ENCODE data around the gene SH3RF1. TPM values are rescaled to one million over a fixed set of nuclear protein-coding genes. Genes with fewer than 3 reads are reported as not detected.
A peak's percentile ranks its signal among the peaks of the same experiment; 100 is the strongest.
"Not testable (repeated sequence)": the region's sequence is repeated elsewhere in the genome, so short reads cannot be mapped to it uniquely, and the experiment has no call there.

Gene SH3RF1
- 10 to 100 TPM; 66.1 to 76.6 TPM for total RNA-seq
- long read RNA-seq, full-length matches to known transcripts, result 6 of 58 reads
- long read RNA-seq, partial matches to known transcripts, result 37 of 58 reads
- long read RNA-seq, other reads (novel, unspliced or antisense), result 15 of 58 reads

DNA sequence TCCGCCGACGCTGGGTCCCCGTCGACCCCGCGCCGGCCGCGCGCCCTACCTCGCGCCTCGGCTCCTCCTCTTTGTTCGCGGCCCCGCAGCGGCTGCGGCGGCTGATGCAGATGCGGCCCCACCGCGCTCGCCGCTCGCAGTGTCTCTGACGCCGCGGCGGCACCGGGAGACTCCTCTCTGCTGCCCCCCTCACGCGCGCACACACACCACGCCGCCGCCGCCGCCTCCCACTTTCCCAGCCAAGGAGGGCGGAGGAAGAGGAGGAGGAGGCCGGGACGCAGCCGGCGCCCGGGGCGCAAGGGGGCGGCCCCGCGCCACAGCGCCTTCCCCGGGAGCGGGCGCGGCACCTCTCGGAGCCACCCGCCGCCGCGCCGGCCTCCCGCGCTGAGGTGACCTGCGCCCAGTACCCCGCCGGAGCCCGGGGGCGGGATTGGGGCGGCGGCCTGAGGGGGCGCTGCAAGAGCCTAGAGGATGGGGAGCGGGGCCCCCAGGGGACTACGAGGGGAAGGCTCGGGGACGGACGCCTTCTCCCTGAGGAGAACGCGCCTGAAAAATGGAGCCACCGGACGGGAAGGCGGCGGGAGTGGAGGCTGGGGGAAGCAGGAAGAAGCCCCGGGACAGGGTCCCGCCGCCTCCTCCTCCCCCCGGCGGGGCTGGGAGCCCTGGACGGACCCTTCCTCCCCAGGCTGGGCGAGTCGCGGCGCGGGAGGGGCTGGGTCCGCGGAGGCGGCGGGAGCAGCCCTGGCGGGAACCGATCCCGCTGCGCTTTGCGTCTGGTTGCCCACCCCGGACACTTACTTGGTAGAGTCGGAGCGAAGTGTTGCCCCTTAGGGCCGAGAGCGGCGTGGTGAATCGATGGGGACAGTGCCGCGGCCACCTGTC lies at the start of gene SH3RF1:
TSS of gene SH3RF1 (minus strand) at position 147 of the 882 bp plus-strand sequence. CDS start 1,744 bp downstream, outside the sequence.
- ATAC-seq, result peak; percentile 84
- intact Hi-C loops (cut with DNase I, micrococcal nuclease), result no loop called here
- DNase-seq, result peak; percentile 87 to 88

DNA sequence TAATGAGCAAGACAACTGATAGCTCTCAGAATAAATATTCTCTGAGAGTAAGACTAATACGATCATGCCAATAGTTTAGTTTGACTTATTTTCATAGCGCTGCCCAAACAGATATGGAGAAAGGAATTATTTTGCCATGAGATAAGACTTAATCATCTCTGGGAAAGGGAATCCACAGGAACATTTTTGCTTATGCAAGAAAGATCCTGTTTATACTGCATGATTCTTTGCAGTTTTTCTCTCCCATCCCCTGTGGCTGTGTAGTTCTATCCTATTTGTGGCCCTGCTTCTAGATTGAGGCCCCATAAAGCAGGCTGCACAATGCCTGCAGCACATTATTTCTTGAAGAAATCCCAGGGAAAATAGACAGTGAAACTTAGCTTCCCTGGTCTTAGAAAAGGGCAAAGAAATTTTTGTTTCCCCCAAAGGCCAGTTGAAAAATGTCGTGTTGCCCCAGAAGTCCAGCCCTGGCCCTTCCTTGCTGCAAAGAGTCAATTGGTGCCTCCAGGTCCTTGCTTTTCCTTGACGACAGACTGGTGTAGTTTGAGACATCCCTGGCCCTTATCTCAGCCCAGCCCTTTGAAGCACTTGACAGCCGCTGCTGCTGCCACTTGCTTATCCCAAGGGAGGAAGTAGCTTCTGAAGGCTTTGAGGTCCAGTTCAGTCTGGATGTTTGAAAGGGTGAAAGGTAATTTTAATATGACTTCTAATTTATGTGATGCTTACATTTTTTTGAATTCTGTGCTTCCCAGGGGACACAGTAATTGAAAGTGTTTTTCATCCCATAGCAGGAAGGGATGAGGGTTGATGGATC lies 45.0 kb upstream of the SH3RF1 start:
- DNase-seq (peak in 1 of 2 donors; percentile 12), ATAC-seq (peak; percentile 50)
- intact Hi-C loops (cut with DNase I, micrococcal nuclease), result no loop called here

DNA sequence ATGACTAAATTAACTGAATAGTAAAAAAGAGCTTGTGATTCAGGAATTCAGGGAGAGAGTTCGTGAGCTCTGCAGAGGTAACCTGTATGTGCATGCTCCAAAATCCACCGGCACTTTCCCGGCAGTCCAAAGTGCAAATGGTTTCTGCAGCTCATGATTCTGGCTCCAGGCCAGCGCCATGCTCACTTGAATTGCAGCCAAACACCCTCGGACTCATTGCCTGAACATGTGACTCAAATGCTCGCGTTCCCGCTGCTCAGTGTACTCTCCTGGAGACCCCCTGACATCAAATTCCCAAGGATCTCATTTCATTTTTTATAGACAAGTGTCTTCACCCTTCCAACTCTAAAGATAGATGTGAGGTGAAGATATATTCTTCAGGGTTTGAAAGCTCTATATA lies 44.1 kb upstream of the SH3RF1 start:
- intact Hi-C loops (cut with DNase I, micrococcal nuclease), result no loop called here

DNA sequence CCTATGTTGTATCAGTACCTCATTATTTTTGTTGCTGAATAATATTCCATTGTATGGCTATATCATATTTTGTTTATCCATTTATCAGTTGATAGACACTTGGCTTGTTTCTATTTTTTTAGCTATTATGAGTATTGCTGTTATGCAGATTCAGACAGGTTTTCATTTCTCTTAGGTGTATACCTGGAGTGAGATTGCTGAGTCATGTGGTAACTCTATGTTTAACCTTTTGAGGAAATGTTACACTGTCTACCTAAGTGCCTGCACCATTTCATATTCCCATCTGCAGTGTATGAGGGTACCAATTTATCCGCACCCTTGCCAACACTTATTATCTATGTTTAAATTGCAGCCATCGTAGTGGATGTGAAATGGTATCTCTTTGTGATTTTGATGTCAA lies 43.0 kb upstream of the SH3RF1 start:
- no peak for DNase-seq
- intact Hi-C loops (cut with DNase I, micrococcal nuclease), result no loop called here
- ATAC-seq, result peak; percentile 49

More for the DNA sequence above, 44.1 kb upstream of the SH3RF1 start:
- peak; percentile 83 for ATAC-seq
- DNase-seq, result peak; percentile 89

DNA sequence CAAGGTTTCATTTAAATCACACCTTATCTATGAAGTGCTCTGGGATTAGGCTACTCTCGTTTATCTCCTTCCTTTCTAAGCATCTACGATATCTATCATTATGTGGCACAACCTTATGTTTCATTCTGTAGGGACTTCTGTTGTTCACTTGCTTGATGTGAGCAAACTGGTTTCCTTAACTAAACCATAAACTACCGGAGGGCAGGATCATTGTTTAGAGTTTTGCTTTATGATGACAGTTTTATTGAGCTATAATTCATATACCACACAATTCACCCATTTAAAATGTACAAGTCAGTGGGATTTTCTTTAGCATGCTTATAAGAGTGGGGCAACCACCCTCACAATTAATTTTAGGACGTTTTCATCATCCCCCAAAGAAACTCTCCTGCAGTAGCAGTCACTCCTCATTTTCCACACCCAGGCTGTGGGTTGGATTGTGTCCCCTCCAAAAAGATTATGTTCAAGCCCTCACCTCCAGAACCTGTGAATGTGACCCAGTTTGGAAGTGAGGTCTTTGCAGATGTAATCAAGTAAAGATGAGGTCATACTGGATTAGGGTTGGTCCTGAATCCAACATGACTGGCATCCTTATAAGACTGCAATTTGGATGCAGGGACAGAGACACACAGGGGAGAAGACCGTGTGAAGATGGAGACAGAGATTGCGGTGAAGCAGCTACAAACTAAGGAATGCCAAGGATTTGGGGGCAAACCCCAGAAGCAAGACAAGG lies 42.1 kb upstream of the SH3RF1 start:
- ATAC-seq, result peak; percentile 74

DNA sequence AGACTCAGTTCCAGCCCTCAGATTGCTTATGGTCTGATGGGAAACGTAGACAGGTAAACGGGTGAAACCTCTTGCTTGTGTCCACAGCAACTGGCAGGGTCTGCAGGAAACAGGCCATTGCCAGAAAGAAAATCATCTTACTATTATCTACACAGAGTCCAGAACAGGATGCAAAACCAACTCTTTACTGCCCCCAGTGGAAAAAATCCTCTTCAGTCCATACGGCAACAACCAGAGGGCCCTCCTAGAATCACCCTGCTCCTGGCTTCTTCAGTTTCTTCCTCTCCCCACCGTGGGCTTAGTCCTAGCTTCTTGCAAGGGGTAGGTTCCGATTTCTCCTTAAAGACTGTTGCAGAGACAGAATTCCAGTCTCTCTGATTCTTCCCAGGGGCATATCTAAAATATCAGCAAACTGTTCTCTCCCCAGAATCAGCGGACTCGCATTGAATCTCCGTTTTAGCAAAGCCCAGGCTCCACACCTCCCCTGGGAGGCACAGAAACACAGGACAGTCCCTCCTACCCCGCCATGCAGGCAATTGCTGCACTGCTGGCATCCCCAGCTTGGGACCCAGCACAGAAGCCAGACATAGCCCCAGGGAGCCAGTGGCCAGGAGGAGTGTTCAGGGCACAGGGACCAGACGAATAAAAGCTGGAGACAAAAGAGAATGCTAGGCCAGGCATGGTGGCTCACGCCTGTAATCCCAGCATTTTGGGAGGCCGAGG lies 41.0 kb upstream of the SH3RF1 start:
- ATAC-seq, result peak; percentile 54
- intact Hi-C loops (cut with DNase I, micrococcal nuclease), result no loop called here
- no peak for DNase-seq

More for the DNA sequence above, 42.1 kb upstream of the SH3RF1 start:
- no peak for DNase-seq
- intact Hi-C loops (cut with DNase I, micrococcal nuclease), result no loop called here

DNA sequence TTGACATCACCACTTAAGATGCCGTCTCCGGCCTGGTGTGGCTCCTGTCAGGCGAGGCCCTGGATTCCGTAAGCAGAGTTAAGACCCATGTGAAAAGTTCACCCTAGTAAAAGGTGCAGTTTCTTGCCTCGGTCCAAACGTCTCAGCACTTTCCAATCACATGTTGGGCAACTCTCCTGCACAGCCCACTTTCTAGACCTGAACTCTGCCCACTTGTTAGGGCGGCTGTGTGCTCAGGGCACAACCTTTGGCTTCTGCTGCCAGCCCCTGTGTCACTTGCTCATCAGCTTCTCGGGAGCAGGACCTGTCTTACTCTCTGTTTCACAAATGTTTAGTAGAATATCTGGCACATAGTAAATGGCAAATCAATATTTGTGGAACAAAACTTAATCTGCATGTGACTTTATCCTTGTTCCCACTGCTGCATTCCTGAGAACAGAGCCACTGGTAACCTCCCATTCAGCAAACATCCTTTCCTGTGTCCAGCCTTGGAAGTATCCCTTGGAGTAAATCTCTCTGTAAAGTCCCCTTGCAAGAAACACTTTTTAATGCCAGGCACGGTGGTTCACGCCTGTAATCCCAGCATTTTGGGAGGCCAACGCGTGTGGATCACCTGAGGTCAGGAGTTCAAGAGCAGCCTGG lies 38.7 kb upstream of the SH3RF1 start:
- ATAC-seq (no peak), DNase-seq (no peak)
- intact Hi-C loops (cut with DNase I, micrococcal nuclease), result no loop called here

DNA sequence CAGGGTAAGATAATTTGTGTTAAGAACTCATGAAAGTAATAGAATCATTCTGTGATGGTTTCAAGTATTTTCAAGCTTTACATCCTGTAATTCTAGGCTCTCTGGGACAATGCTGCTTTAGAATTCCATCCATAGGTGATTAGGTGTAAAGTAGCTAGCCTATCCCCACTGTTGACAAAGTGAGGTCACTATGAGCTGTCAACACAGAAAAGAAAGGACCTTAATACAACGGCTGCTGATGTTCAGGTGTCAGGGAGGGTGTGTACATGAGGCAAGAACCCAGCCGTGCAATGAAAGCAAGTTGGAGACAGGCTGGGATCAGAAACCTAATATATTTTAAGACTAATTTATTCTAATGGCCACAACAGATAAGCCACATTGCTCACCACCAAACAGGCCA lies 36.8 kb upstream of the SH3RF1 start:
- DNase-seq, result no peak
- intact Hi-C loops (cut with DNase I, micrococcal nuclease), result no loop called here
- ATAC-seq, result peak; percentile 73

DNA sequence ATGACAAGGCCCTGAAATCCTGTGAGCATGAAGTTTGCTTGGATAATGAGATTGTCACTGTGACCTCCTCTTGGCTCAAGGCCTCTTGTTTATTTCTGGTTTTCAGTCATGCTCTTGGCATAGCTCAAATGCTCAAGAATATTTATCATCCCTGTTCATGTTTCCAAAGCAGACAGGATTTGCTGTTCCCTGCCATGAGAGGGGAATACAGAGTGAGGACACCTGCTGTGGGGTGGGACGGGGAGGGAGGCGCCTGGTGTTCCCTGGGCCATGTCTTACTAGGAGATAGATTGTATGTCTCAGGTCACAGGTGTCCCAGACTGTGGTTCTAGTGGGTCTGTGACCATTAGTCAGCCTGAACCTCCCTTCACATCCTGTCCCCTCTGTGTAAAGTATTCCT lies 34.9 kb upstream of the SH3RF1 start:
- DNase-seq (no peak), ATAC-seq (no peak)
- intact Hi-C loops (cut with DNase I, micrococcal nuclease), result no loop called here

DNA sequence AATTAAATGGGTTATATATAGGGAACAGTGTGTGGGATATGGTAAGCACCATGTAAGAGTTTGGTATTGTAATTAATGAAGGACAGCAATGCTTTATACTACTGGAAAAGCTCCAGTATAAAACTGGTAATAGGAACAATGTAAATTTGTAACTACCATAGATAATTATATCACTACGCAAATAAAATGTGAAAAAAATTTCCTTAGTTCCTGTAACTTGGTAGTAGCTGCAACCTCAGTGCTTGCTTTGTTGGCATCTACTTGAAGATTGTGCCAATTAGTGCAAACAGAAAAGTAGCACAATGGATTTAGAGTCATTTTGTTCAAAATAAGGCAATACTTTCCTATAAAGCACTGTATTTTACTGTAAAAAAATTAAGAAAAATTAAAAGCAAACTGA lies 34.4 kb upstream of the SH3RF1 start:
- no peak for DNase-seq
- no peak for ATAC-seq
- intact Hi-C loops (cut with DNase I, micrococcal nuclease), result no loop called here

DNA sequence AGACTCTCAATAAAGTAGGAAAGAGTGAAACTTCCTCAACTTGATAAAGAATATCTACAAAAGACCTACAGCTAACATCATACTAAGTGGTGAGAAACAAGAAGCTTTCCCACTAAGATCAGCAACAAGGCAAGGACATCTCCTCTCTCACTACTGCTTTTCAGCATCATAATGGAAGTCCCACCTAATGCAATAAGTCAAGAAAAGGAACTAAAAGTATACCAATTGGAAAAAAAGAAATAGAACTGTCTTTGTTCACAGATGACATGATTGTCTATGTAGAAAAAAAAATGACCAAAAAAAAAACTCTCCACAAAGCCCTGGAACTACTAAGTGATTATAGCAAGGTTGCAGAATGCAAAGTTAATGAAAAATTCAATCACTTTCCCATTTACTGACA lies 25.1 kb upstream of the SH3RF1 start:
- ATAC-seq (no peak), DNase-seq (no peak)
- intact Hi-C loops (cut with DNase I, micrococcal nuclease), result no loop called here

DNA sequence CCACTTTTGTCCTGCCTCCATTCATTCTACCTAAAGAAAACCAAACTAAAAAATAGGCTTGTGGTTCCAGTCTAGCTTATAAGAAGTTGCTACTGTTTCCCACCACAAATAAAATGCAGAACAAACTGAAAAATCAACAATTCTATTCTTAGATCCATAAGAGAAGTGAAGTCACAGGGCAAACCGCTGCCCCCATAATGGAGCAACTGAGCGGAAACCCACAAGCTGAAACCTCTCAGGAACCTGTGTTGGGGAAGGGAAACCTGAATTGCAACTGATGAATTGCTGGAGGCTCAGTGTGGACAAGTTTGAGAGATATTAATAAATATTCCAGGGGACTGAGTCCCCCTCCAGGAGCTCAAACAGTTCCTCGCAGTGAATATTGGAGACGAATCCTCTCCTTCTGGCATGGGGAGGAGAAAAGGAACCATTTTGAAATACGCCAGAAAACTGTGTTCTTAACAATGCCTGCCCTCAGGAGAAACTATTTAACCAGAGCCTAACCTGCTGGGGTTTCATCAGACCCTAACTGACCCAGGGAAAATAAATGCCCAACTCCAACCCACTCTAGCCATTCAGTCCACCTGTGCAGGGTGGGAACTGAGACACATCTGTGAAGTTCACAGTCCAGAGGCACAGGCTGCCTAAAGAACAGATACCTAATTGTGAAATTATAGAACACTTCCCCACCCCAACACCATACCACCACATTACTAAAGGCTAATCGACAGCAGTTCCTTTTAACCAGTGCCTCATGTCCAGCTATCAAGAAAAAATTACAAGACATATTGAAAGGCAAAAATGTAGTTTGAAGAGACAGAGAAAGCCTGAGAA lies 22.8 kb upstream of the SH3RF1 start:
- intact Hi-C loops (cut with DNase I, micrococcal nuclease), result no loop called here
- DNase-seq (peak in 1 of 2 donors; percentile 19), ATAC-seq (no peak)

DNA sequence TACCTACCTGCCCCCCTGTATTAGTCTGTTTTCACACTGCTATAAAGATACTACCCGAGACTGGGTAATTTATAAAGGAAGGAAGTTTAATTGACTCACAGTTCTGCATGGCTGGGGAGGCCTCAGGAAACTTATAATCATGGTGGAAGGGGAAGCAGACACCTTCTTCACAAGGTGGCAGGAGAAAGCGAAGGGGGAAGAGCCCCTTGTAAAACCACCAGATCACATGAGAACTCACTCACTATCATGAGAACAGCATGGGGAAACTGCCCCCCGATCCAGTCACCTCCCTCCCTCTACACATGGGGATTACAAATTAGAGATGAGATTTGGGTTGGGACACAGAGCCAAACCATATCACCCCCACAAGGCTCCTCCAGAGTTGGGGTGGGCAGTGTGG lies 17.2 kb upstream of the SH3RF1 start:
- DNase-seq; ATAC-seq; intact Hi-C loops (cut with DNase I, micrococcal nuclease): not testable (repeated sequence)

DNA sequence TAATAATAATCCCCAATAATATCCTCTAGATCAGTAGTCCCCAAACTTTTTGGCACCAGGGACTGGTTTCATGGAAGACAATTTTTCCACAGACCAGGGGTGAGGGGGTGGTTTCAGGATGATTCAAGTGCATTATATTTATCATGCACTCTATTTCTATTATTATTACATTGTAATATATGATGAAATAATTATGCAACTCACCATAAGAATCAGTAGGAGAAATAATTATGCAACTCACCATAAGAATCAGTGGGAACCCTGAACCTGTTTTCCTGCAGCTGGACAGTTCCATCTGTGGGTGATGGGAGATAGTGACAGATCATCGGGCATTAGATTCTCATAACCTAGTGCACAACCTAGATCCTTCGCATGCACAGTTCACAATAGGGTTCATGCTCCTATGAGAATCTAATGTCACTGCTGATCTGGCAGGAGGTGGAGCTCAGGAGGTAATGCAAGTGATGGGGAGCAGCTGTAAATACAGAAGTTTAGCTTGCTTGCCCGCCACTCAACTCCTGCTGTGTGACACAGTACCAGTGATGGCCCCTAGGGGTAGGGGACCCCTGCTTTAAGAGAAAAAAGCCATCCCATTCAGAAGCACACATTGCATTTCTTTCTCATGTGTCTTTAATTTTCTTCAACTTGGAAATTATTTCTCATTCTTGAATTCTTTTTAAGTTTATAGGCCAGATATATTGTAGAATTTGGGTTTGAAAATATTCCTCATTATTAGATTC lies 16.0 kb upstream of the SH3RF1 start:
- intact Hi-C loops (cut with DNase I, micrococcal nuclease), result no loop called here
- DNase-seq (no peak), ATAC-seq (no peak)

DNA sequence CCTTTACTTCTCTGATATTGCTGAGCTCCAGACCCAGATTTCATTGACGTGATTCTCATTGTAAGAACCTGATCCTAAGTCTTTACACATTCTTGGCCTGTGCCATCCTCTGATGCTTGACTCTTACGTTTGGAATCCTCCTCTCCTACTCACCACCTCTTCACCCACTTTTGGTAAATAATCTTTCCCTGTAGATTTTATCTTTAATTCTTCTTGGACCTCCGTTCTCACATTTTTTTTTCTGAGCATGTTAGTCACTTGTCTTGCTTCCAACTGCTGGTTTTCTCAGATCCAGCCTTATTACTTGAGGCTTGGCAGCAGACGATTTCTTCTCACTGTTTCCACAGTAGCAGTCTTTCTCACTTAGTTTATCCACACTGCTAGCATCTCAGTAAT lies 12.4 kb upstream of the SH3RF1 start:
- ATAC-seq (no peak), DNase-seq (no peak)
- intact Hi-C loops (cut with DNase I, micrococcal nuclease), result no loop called here

DNA sequence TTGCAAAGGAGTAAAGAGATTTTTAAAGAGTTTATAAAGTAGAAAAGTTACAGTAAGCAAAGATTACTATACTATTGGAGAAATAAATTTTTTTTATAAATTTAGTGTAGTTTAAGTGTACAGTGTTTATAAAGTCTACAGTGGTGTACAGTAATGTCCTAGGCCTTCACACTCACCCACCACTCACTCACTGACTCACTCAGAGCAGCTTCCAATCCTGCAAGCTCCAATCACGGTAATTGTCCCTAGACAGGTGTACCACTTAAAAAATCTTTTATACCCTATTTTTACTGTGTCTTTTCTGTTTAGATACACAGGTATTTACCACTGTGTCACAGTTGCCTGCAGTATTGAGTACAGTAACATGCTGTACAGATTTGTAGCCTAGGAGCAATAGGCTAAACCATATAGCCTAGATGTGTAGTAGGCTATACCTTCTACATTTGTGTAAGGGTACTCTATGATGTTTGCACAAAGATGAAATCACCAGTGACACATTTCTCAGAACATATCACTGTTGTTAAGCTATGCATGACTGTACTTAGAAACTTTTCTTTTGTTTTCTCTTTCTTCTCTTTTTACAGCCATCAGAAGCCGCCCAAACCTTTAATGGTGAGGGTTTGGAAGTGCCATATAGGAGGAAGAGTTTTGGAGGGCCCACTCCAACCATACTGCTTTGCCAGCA lies 11.8 kb upstream of the SH3RF1 start:
- intact Hi-C loops (cut with DNase I, micrococcal nuclease), result no loop called here
- DNase-seq, result no peak
- no peak for ATAC-seq
